GM21825 (cell line): ENCODE data around the gene TLCD2.
A peak's percentile ranks its signal among the peaks of the same experiment; 100 is the strongest.
"Not testable (repeated sequence)": the region's sequence is repeated elsewhere in the genome, so short reads cannot be mapped to it uniquely, and the experiment has no call there.

Experiments
- ATAC-seq: cut with Tn5 transposase; IDR thresholded peaks from one replicate; pipeline ENCODE4 v1.9.1; 2021; ENCODE audit warnings: mild to moderate bottlenecking, moderate library complexity; ENCODE audit not compliant: unreplicated experiment

The TLCD2 gene

DNA sequence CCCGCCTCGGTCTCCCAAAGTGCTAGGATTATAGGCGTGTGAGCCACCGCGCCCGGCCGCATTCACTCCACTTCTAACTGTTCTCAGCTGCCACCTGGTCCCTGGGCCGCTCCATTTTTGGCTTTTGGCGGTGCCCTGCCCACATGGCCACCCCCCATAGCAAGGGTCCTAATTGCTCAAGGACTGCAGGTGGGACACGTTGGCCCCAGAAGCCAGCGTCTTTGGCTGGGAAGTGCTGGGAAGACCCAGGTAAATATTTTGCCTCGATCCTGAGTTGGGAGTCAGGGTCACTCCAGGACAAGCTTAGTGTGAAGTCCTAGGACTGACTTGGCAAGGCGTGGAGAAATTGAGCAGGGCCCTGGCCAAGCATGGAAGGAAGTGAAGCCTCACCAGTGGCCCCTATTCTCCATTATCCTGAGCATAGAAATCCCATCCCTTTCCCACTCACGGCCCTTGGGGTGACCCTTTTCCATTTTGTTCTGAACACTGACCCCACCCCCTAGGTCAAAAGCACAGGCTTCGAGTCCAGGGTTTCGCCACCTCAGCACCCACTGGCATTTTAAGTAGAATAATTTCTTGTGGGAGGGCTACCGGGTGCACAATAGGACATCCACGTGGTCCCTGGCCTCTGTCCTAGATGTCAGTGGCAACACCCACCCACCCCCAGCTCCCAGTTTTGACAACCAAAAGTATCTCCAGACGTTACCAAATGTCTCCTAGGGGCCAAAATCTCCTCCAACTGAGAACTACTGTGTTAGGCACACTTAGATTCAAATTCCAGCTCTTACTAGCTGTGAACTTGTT, 8.4 kb upstream of the TLCD2 start:
- ATAC-seq, result no peak

DNA sequence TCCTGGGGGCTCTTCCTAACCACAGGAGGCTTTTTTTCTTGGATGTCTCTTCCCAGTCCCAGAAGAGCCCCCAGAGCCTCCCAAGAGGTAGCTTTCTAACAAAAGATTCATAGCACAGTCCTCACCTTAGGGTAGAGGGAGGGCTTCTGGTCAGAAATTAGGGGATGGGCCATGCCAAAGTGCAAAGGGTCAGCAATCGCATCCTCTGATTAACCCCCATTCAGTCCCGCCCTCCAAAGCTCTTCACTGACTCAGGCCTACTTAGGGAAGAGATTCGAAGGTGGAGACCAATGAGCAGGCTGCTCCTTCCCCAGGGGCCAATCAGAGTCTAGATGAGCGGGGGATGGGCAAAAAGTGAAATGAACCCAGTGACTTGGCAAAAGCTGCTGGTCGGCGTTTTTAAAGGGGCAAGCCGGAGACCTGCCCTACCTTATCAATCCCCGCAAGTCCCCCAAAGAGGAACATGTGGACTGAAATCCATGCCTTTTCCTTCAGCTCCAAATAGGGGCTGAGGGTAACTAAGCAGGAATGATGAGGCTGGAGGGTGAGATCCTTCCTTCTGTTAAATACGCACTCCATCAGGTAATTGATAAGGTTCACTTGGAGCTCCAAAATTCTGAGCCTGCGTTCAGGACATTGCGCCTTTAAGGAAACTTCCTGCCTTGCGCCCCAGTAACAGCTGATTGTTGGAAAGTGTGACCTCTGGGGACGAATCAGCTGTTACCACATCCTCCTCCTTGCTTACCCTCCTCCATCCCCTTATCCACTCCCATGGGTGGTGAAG, 6.9 kb upstream of the TLCD2 start:
- ATAC-seq, result peak; percentile 38

DNA sequence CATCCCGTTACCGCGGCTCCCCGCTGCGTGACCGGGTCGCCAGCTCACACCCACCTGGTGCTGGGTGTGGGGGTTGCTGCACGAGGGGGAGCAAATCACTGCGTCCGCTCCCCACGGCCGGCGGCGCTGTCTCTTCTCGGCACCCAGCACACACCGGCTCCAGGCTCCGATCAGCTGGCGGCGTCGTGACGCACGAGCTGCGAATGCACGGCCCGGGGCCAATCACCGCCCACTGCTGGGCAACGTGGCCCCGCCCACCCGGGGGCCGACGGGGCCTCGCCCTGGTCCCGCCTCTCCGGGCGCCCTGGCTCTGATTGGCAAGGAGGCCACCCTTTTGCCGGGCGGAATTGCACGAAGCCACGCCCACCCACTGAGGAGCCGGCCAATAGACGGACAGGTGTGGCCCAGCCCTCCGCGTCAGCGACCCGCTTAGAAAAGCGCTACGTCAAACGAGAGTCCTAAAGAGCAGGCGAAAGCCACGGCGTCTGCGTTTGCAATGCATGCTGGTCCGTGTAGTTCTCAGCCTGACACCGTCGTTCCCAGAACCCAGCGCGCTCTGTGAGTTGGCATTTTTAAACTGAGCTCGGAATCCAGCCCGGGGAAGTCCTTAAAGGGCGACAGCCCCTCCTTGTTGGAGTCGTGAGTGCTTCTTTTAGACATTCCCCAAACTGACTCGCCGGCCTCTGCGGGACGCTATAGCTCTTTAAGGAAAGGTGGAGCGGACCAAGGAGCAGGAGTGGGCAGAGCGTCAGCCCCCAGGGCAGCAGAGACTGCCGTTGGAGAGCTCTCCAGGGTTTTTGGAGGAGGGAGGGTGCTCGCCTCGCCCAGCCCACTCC, 6.1 kb upstream of the TLCD2 start:
- ATAC-seq, result peak; percentile 79

DNA sequence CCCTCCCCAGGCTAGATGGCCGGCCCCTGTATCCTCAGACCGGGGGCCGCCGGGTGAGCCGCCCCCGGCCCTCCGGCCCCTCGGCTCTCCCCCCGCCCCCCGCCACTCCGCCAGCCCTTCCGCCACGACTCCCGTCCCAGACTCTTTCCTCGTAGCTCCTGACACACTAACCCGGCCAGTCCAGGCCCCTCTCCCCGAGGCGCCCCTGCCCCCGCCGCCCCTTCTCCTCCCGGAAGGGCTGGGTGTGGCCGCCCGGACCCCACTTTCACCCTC, 5.6 kb upstream of the TLCD2 start:
- ATAC-seq, result no peak

DNA sequence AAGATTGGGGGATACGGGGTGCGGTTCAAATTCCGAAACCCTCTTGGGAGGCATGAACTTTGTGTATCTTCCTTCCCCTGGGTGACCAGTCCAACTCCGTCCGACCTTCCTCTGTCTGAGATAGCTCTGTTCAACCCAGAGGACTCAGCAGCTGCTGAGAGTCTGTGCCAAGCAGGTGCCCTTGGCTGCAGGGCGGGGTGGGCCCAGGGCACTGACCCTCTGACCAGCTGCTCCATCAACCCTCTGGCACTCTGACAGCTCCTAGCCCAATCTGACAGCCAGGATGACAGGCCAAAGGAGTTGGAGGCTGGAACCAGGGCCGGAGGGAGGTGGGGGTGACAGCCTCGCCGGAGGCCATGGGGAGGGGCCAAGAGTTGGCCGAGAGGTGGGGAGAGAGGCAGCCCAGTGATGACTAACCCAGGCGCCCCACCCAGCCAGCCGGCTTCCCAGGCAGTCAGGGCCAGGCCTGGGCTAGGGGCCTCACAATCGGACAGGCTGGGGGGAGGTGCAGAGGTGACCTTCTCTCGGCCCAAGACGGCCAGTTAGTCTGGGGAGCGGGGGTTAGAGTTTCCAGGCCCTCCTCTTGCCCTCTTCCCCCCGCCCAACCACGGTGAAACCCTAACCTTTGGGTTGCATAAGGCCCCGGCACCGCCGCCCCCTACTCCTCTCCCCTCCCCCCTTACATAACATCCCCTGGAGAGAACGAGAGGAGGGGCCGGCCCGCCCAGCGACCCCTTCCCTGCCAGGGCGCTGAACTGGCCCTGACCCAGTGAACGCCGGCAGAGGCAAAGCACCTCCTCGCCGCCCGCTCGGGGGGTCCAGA, 5.0 kb upstream of the TLCD2 start:
- no peak for ATAC-seq

DNA sequence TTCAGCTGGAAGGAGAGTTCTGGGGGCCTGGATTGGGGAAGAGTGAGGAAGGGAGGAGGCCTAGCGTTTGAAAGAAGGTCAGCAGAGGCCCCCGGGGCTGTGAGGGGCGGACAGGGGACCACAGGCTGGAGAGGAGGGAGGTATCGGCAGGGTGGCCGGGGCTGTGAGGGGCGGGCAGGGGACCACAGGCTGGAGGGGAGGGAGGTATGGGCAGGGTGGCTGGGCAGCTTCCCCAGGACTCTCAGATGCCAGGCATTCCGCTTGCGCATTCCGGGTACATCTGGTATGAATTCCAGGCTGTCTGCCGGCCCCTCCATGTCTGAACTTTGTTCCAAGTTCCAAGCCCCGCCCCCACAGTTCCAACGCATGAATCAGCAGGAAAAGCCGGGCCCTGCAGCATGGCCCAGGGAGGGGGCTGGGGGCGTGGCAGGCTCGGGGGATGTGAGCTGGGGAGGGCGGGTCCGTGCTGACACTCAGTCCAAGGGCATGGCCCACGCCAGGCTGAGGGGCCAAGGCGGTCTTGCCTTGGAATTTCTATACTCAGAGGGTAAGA, 4.3 kb upstream of the TLCD2 start:
- ATAC-seq, result no peak

DNA sequence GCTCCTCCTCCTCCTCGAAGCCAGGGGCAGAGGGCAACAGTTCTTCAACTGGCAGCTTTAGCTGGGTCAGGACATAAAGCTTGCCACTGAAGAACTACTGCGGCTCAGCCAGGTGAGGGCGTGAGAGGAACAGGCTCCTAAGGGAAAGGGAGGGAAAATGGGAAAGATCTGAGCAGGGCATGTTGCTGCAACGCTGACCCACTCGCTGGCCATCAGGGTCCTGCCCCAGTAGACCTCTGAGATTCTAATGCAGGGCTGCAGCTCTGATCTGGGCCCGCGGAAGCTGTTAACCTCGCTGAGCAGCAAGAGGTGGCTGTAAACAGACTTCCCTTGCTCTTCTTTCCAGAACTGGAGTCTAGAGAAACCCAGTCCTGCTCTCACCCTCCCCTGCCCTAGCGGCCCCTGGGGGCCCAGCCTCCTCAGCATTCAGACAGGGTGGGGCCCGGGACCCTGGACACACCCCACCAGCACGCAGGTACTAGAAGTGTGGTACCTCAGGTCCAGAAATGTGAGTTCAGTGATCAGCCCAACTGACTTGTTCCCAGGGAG, 3.8 kb upstream of the TLCD2 start:
- no peak for ATAC-seq

DNA sequence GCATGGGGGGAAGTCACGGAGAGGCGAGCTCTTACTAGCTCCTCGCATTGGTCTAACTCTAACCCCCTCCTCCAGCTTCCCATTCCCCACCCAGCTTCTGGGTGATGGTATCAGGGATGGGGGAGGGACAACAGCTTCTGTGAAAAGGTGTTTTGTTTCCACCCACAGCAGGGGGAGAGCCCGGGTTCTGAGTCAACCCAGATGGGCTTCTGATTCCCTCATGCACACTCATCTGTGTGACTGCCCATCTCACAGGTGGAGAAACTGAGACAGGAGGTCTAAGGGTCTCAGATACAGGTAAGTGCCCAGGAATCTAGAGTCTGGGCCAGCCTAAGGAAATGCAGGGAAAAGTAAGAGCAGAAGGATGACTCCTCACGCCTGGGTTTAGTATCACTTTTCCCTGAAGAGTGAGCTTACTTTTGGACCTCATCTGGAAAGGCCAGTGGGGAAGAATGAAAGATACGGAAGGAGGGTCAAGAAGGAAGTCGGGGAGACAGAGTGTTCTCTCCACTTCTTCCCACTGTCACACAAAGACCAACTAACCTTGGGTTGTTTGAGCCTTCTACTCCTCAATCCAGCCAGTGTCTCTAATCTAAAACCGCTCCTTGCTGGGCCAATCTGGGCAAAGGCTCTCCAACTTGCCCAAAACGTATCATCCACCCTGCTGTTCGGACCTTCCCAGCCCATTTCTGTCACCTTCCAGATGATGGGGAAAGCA, 3.1 kb upstream of the TLCD2 start:
- no peak for ATAC-seq

DNA sequence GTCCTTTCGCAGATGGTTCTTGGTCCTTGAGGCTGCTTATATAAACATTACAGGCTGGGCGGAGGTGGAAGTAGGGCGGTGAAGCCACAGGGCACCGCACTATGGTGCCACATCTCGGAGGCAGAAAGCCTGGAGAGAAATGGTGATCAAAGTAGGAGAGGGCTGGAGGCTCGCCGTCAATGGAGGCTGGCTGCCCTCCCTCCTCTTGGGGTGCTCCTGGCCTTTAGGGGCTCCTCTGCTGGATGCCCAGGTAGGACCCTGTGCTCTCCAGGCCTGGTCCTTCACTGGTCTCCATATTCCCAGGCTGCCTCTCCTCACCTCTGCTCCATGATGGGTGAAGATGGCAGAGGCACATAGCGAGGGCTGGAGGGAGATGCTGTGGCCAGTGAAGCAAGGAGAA, 2.1 kb upstream of the TLCD2 start:
- ATAC-seq, result no peak

DNA sequence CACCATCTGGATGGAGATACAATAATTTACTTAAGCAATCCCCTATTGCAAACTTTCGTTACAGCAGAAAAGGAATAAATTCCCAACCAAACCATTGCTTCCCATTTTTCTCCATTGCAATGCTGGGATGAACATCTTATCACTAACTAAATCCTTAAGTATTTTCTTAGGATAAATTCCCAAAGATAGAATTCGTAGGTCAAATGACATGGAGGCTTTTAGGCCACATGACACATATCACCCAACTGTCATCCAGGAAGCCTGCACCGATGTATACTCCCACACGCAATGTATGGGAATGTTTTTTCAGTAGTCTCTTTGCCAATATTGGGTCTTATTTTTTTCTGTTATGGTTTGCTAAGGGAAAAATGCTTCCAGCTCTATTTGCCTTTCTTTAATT, 1.6 kb upstream of the TLCD2 start:
- no peak for ATAC-seq

DNA sequence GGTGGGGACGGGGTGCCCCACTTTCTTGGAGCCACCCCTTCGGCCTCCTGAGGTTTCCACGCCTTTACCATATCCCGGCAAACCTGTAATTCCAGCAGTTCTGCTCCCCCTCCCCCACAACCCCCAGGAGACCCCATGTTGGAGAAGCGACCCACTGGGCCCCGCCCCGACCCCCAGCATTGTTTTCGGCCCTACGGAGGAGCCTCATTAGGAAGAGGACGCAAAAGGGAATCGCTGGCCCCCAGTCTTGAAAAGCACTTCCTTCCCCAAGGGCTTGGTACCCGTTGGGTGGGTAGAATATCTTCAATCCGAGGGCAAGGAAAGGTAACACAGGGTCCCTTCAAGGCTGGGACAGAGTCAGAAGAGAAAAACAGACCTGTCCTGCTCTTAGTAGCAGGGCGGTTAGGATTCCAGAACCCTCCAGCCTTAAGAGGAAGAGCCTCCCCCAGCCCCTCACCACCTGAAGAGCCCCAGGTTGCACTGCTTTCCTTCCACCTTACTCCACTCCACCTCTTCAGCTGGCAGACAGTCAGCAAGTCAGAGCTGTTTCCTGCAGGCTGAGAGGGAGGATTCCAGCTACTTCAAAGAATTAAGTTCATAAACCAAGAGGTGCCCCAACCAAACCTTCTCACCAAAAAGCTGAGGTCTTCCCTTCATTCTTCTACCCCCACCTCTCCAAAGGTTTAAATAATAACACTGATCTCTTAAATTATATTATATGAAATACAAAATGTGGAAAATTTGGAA, 803 bp upstream of the TLCD2 start:
- ATAC-seq, result no peak

DNA sequence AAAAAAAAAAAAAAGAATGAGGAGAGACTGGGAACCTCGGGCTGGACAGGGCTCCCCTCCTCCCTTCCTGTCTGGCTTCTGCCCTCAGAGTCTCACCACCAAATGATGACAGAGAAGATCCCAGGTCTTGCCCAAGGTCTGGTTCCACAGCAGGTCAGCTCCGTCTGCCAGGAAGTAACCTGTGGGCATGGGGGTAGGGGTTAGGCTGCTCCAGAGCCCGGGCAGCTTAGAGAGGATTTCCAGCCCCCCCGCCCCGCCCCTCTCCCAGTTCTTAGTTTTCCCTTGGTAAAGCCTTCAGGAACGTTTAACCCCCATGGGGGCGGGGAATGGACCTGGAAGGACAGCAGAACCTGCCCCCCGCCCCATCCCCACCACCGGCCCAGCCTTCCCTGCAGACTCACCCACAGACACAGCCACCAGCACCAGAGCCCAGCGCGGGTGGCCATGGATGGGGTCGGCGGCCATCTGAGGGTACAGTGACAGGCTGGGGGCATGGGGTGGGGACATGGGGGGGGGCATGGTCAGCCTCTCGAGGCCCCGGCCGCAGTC, 700 bp downstream of the TLCD2 start:
- ATAC-seq, result no peak

DNA sequence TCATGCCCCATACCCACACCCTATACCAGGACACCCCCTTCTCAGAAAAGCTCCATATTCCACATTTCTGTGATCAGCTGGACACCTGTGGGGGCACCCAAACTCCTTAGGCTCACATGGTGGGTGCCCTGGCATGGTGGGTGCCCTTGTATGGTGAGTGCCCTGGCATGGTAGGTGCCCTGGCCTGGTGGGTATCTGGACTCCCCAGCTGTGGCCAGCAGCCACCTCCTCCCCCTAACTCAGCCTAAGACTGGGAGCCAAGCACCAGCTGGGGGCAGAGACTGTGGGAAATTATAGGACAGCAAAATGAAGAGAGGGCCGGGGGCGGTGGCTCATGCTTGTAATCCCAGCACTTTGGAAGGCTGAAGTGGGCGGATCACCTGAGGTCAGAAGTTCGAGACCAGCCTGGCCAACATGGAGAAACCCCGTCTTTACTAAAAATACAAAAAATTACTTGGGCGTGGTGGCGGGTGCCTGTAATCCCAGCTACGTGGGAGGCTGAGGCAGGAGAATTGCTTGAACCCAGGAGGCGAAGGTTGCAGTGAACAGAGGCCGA, 1.3 kb downstream of the TLCD2 start:
- not testable (repeated sequence) for ATAC-seq

DNA sequence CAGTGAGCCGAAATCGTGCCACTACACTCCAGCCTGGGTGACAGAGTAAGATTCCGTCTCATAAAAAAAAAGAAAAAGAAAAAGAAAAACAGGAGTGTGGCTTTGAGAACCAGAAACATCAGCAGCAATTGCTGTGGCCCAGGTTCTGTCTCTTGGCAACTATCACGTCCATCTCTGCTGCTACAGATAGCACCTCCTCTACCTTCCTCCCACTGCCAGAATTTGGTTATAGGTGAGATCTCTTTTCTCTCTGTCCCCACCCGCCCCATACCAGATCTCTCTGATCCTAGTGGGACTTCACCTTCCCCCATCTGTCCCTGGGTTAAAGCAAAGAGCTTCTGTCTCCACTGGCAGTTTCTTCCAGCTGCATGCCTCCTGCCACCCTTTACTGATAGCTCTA, 3.1 kb downstream of the TLCD2 start:
- ATAC-seq, result no peak

DNA sequence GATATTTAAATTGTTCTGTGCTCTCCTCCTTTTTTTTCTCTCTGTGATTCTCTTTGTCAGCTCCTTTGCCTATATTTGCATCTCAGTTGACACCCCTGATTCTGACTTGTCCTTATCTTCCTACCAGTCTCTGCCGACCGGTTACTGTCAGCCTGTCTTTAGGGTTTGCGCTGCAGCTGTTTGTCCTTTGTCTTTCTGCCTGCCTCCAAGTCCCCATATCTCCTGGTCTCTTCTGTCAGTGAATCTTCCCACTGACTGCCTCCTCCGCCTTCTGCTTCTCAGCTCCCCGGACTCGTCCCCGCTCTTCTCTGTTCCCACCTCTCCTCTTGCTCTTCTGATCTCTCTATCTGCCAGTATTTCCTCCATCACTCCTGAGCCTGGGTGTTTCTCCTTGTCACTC, 5.2 kb downstream of the TLCD2 start:
- no peak for ATAC-seq

DNA sequence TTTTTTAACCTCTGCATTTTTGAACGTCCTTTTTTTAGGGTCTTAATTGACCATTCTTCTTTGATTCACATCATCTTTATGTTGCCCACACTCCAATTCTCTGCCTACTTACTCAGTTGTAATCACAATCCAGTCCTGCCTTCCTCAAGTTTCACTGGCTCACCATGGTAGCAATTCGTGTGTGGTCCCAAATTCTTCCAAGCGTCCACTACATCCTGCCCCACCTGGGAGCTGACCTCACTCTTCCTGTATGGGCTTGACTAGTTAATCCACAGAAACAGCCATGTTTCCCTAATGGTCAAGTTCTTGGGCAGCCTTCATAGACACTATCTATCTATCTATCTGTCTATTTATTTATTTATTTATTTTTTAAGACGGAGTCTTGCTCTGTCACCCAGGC, 7.1 kb downstream of the TLCD2 start:
- ATAC-seq, result no peak

DNA sequence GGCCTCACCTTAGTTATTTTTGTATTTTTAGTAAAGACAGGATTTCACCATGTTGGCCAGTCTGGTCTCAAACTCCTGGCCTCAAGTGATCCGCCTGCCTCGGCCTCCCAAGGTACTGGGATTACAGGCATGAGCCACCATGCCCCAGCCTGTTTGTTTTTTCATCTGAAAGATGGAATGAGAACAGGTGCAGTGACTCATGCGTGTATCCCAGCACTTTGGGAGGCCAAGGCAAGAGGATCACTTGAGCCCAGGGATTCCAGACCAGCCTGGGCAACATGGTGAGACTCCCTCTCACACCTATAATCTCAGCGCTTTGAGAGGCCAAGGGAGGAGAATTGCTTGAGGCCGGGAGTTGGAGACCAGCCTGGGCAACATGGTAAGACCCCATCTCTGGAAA, 10.3 kb downstream of the TLCD2 start:
- not testable (repeated sequence) for ATAC-seq

DNA sequence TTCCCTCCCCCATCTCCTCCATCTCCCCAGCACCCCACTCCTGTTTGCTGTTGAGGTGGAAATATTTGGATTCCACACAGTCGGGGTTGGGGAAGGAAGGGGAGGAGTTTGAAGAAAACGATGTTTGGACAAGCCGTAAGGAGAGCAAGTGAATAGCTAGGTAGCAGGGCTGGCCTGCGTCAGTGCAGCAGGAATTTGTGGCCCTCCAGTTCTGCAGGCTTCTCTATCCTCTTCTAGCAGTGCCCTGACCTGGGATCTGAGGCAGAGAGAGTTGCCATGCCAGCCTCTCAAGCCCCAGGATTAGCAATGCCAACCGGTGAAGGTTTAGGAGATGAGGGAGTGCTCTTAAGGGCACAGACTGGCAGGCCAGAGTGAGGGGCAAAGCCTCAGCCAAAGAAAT, 12.5 kb downstream of the TLCD2 start:
- ATAC-seq, result no peak
